ENCODE data around the gene PRKAG2.

The PRKAG2 gene

GRCh38 chr7:151647006-151647405, 229.9 kb downstream of the PRKAG2 start:
- H2AFZ ChIP-seq (ENCODE audit: low read length), result no peak overlapping the region
- no peaks in the 10 kb centered on the region for H3F3A ChIP-seq (ENCODE audit: low read depth)
- H3K4me3 ChIP-seq (ENCODE audit: low read length, poor library complexity, severe bottlenecking), result no peak overlapping the region
- H3K4me1 ChIP-seq (ENCODE audit: insufficient read depth, low read length, poor library complexity, severe bottlenecking), result no peaks in the 10 kb centered on the region
- no peaks in the 10 kb centered on the region for H3K9me2 ChIP-seq (replicated peaks; ENCODE audit: low read depth, low read length)
- TF ChIP-seq CTCF (conservative IDR thresholded peaks at IDR 0.05; ENCODE audit: low read length) (no peak), EZH2phosphoT487 (IDR thresholded peaks at IDR 0.05; ENCODE audit: borderline replicate concordance) (no peak)
- H3K36me3 ChIP-seq (ENCODE audit: insufficient read depth, low read length), result no peaks in the 10 kb centered on the region
- H3K9me3 ChIP-seq (ENCODE audit: insufficient read depth, low read depth, low read length), result no peaks in the 10 kb centered on the region
- H3K79me2 ChIP-seq (ENCODE audit: insufficient read depth, low read length), result no peaks in the 10 kb centered on the region
- H3K4me2 ChIP-seq (ENCODE audit: low read depth, low read length, poor library complexity, severe bottlenecking), result no peak overlapping the region
- no peak overlapping the region for H3K9ac ChIP-seq (ENCODE audit: low read depth, low read length, poor library complexity, severe bottlenecking)
- H3K27me3 ChIP-seq (ENCODE audit: insufficient read depth, low read length, poor library complexity, severe bottlenecking), result no peaks in the 10 kb centered on the region
- no peaks in the 10 kb centered on the region for H4K20me1 ChIP-seq (ENCODE audit: insufficient read depth, low read length, poor library complexity, severe bottlenecking)

- TF ChIP-seq EZH2phosphoT487 (IDR thresholded peaks at IDR 0.05; ENCODE audit: borderline replicate concordance), result no peak
- TF ChIP-seq CTCF (conservative IDR thresholded peaks at IDR 0.05; ENCODE audit: low read length), result no peak
- H3K36me3 ChIP-seq (ENCODE audit: insufficient read depth, low read length), result no peaks in the 10 kb centered on the region
- no peaks in the 10 kb centered on the region for H4K20me1 ChIP-seq (ENCODE audit: insufficient read depth, low read length, poor library complexity, severe bottlenecking)
- H3K4me1 ChIP-seq (ENCODE audit: insufficient read depth, low read length, poor library complexity, severe bottlenecking), result no peaks in the 10 kb centered on the region
- no peaks in the 10 kb centered on the region for H3K27me3 ChIP-seq (ENCODE audit: insufficient read depth, low read length, poor library complexity, severe bottlenecking)
- H3K4me2 ChIP-seq (ENCODE audit: low read depth, low read length, poor library complexity, severe bottlenecking), result no peak overlapping the region
- no peak overlapping the region for H2AFZ ChIP-seq (ENCODE audit: low read length)
- H3K9ac ChIP-seq (ENCODE audit: low read depth, low read length, poor library complexity, severe bottlenecking), result no peak overlapping the region
- H3K9me2 ChIP-seq (replicated peaks; ENCODE audit: low read depth, low read length), result no peaks in the 10 kb centered on the region
- H3K79me2 ChIP-seq (ENCODE audit: insufficient read depth, low read length), result no peaks in the 10 kb centered on the region
- H3K9me3 ChIP-seq (ENCODE audit: insufficient read depth, low read depth, low read length), result no peaks in the 10 kb centered on the region
- H3F3A ChIP-seq (ENCODE audit: low read depth), result no peaks in the 10 kb centered on the region
- H3K4me3 ChIP-seq (ENCODE audit: low read length, poor library complexity, severe bottlenecking), result no peak overlapping the region
Measured at GRCh38 chr7:151645311-151645710, 231.6 kb downstream of the PRKAG2 start.

- no peaks in the 10 kb centered on the region for H3K79me2 ChIP-seq (ENCODE audit: insufficient read depth, low read length)
- no peaks in the 10 kb centered on the region for H3K4me1 ChIP-seq (ENCODE audit: insufficient read depth, low read length, poor library complexity, severe bottlenecking)
- H3K27me3 ChIP-seq (ENCODE audit: insufficient read depth, low read length, poor library complexity, severe bottlenecking), result no peaks in the 10 kb centered on the region
- no peak overlapping the region for H2AFZ ChIP-seq (ENCODE audit: low read length)
- no peak overlapping the region for H3K9ac ChIP-seq (ENCODE audit: low read depth, low read length, poor library complexity, severe bottlenecking)
- no peaks in the 10 kb centered on the region for H3K9me2 ChIP-seq (replicated peaks; ENCODE audit: low read depth, low read length)
- no peak for TF ChIP-seq EZH2phosphoT487 (IDR thresholded peaks at IDR 0.05; ENCODE audit: borderline replicate concordance)
- TF ChIP-seq CTCF (conservative IDR thresholded peaks at IDR 0.05; ENCODE audit: low read length), result no peak
- no peaks in the 10 kb centered on the region for H3K36me3 ChIP-seq (ENCODE audit: insufficient read depth, low read length)
- H4K20me1 ChIP-seq (ENCODE audit: insufficient read depth, low read length, poor library complexity, severe bottlenecking), result no peaks in the 10 kb centered on the region
- no peaks in the 10 kb centered on the region for H3K9me3 ChIP-seq (ENCODE audit: insufficient read depth, low read depth, low read length)
- no peaks in the 10 kb centered on the region for H3F3A ChIP-seq (ENCODE audit: low read depth)
- H3K4me2 ChIP-seq (ENCODE audit: low read depth, low read length, poor library complexity, severe bottlenecking), result no peak overlapping the region
- no peak overlapping the region for H3K4me3 ChIP-seq (ENCODE audit: low read length, poor library complexity, severe bottlenecking)
Measured at GRCh38 chr7:151644554-151644953, 232.4 kb downstream of the PRKAG2 start.
